ENCODE data around the gene ERF. TPM values are rescaled to one million over a fixed set of nuclear protein-coding genes. Genes with fewer than 3 reads are reported as not detected.

ERF gene
- total RNA-seq, 2 experiments from 2014 or later = 26.7 to 33.5 TPM

GRCh38 chr19:42229301-42229854 is 25.6 kb downstream of the ERF start:
- H3K4me1 ChIP-seq (ENCODE audit: insufficient read depth, low read length, poor library complexity, severe bottlenecking) = no peaks in the 10 kb centered on the region
- no peaks in the 10 kb centered on the region for H3K79me2 ChIP-seq (ENCODE audit: insufficient read depth, low read depth, low read length)
- intact Hi-C loops (cut with micrococcal nuclease; ENCODE audit: unreplicated experiment) = no loop called here
- H3K36me3 ChIP-seq (ENCODE audit: insufficient read depth, low read length) = peaks cover 98% of the 10 kb centered on the region
- no peaks in the 10 kb centered on the region for H3K9me2 ChIP-seq (ENCODE audit: insufficient read depth, low read length)
- no peaks in the 10 kb centered on the region for H4K20me1 ChIP-seq (ENCODE audit: insufficient read depth, low read length)
- no peaks in the 10 kb centered on the region for H3K9me3 ChIP-seq (ENCODE audit: low read length)
- BruUV-seq (replicated peaks) = no TSS peak
- H3K27ac ChIP-seq (ENCODE audit: low read depth, low read length, poor library complexity, severe bottlenecking) = no peak overlapping the region
- ChIA-PET CTCF (ENCODE audit: unreplicated experiment) (no interaction called here), POLR2A (no interaction called here)
- TF ChIP-seq EZH2phosphoT487 (IDR thresholded peaks at IDR 0.05; ENCODE audit: borderline replicate concordance, low read depth, low read length) (no peak), CTCF (conservative IDR thresholded peaks at IDR 0.05; ENCODE audit: low read length) (peak; percentile 44)
- H3K4me2 ChIP-seq (ENCODE audit: low read length) = no peak overlapping the region
- no peak for DNase-seq (ENCODE audit: low spot score)
- H3K4me3 ChIP-seq (ENCODE audit: low read depth, low read length, poor library complexity, severe bottlenecking) = no peak overlapping the region
- H2AFZ ChIP-seq (ENCODE audit: low read length) = no peak overlapping the region

GRCh38 chr19:42228641-42229040 is 26.3 kb downstream of the ERF start:
- H3K36me3 ChIP-seq (ENCODE audit: insufficient read depth, low read length) = peaks cover 95% of the 10 kb centered on the region
- intact Hi-C loops (cut with micrococcal nuclease; ENCODE audit: unreplicated experiment) = no loop called here
- no TSS peak for BruUV-seq (replicated peaks)
- H3K4me2 ChIP-seq (ENCODE audit: low read length) = no peak overlapping the region
- H3K4me1 ChIP-seq (ENCODE audit: insufficient read depth, low read length, poor library complexity, severe bottlenecking) = no peaks in the 10 kb centered on the region
- no peaks in the 10 kb centered on the region for H4K20me1 ChIP-seq (ENCODE audit: insufficient read depth, low read length)
- no peak for DNase-seq (ENCODE audit: low spot score)
- ChIA-PET CTCF (ENCODE audit: unreplicated experiment) (interaction anchor here (0.6 kb wide), 1 partner anchor 221 kb away, joined by 3 read pairs; no protein-coding TSS in a partner anchor), POLR2A (no interaction called here)
- H3K4me3 ChIP-seq (ENCODE audit: low read depth, low read length, poor library complexity, severe bottlenecking) = no peak overlapping the region
- H3K27ac ChIP-seq (ENCODE audit: low read depth, low read length, poor library complexity, severe bottlenecking) = no peak overlapping the region
- no peaks in the 10 kb centered on the region for H3K9me2 ChIP-seq (ENCODE audit: insufficient read depth, low read length)
- no peaks in the 10 kb centered on the region for H3K79me2 ChIP-seq (ENCODE audit: insufficient read depth, low read depth, low read length)
- TF ChIP-seq CTCF (conservative IDR thresholded peaks at IDR 0.05; ENCODE audit: low read length) (no peak), EZH2phosphoT487 (IDR thresholded peaks at IDR 0.05; ENCODE audit: borderline replicate concordance, low read depth, low read length) (no peak)
- H2AFZ ChIP-seq (ENCODE audit: low read length) = no peak overlapping the region
- H3K9me3 ChIP-seq (ENCODE audit: low read length) = no peaks in the 10 kb centered on the region

GRCh38 chr19:42226886-42227285 is 28.0 kb downstream of the ERF start:
- Histone ChIP-seq H3K4me1 (ENCODE audit: insufficient read depth, low read length, poor library complexity, severe bottlenecking) (no peaks in the 10 kb centered on the region), H3K27ac (ENCODE audit: low read depth, low read length, poor library complexity, severe bottlenecking) (no peak overlapping the region), H3K4me3 (ENCODE audit: low read depth, low read length, poor library complexity, severe bottlenecking) (no peak overlapping the region), H3K79me2 (ENCODE audit: insufficient read depth, low read depth, low read length) (peaks cover 11% of the 10 kb centered on the region), H3K36me3 (ENCODE audit: insufficient read depth, low read length) (peaks cover 87% of the 10 kb centered on the region), H3K9me3 (ENCODE audit: low read length) (no peaks in the 10 kb centered on the region), H3K4me2 (ENCODE audit: low read length) (no peak overlapping the region), H4K20me1 (ENCODE audit: insufficient read depth, low read length) (no peaks in the 10 kb centered on the region), H2AFZ (ENCODE audit: low read length) (no peak overlapping the region), H3K9me2 (ENCODE audit: insufficient read depth, low read length) (no peaks in the 10 kb centered on the region)
- POLR2A ChIA-PET = no interaction called here
- CTCF ChIA-PET (ENCODE audit: unreplicated experiment) = no interaction called here
- DNase-seq (ENCODE audit: low spot score) = no peak
- TF ChIP-seq CTCF (conservative IDR thresholded peaks at IDR 0.05; ENCODE audit: low read length) (no peak), EZH2phosphoT487 (IDR thresholded peaks at IDR 0.05; ENCODE audit: borderline replicate concordance, low read depth, low read length) (no peak)
- intact Hi-C loops (cut with micrococcal nuclease; ENCODE audit: unreplicated experiment) = no loop called here
- BruUV-seq (replicated peaks) = no TSS peak
